EL (cell line): Measurements from ENCODE around the gene PEAK1.

Source experiments
- DNase-seq: peaks from one replicate; pipeline ENCODE4 v3.0.0-alpha.2; 2016

The PEAK1 gene

GRCh38 chr15:77352887-77353286 lies 67.0 kb downstream of the PEAK1 start:
- no peak for DNase-seq

DNA sequence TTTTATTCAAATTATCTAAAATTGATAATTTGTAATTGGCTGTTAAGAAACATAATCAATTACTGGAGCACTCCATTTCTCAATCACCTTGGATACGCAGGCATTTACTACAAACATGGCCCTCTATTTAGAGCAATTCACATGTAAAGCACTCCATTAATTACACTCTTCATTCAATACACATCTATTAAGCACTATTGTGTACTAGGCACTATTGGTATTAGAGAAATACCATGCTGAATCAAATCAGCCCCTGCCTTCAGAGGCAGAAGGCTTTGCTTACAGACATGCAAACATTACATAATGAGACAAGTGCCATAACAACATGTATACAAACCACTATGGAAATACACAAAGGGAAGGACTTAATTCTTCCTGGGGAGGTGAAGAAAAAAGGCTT lies 69.1 kb downstream of the PEAK1 start:
- DNase-seq, result no peak

DNA sequence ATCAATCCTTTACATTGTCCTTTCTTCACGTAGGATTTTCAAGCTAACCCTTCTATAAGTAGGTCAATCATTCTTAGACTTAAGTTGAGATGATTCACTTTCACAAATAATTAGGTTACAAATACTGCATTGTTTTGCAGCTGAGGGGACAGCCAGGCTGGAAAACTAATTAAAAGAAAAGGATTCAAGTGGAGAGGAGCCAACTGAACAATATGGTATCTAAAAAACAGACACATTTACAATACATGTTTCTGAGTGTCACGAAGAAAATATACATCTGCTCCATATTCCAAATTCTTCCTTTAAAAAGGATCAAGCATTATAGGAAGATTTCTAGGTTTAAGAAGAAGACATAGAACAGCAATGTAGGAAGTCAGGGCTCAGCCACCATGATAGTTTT lies 70.2 kb downstream of the PEAK1 start:
- DNase-seq, result no peak

DNA sequence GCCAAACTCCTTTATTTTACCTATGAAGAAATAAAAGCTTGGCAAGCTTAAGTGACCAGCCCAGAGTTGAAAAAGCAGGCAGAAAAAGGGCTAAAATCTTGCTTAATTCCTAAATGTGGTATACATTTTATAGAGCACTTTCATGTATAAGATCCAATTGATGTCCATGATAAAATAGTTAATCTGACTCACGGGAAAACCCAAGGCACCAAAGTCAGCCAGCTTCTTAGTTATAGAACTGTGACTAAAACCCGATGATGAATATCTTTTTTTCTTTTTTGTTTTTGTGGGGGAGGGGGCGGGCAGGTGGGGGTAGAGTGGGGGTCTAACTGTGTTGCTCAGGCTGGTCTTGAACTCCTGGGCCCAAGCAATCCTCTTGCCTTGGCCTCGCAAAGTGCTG lies 71.4 kb downstream of the PEAK1 start:
- DNase-seq, result no peak

GRCh38 chr15:77347197-77347596 lies 72.7 kb downstream of the PEAK1 start:
- no peak for DNase-seq

GRCh38 chr15:77346245-77347036 lies 73.5 kb downstream of the PEAK1 start:
- DNase-seq, result no peak

DNA sequence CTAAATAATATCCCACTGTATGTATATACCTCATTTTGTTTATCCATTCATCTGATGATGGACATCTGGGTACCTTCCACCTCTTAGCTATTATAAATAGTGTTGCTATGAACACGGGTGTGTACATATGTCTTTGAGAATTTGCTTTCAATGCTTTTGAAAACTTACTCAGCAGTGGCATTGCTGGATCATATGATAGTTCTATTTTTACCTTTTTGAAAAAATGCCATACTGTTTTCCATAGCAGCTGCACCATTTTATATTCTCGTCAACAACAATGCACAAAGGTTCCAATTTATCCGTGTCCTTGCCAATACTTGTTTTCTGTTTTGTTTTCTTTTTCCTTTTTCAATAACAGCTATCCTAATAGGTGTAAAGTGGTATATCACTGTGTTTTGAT lies 77.1 kb downstream of the PEAK1 start:
- no peak for DNase-seq

DNA sequence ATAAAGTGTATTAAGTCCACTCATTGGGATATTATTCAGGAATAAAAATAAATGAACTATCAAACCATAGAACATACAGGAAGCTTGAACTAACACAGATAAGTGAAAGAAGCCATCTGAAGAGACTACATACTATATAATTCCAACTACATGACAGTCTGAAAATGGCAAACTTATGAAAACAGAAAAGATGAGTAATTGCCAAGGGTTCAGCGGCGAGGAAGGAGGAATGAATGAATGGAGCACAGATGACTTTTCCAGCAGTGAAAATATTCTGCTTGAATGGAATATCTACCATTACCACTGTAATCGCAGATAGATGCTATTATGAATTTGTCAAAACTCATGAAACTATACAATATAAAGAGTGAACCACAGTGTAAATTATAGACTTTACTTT lies 79.7 kb downstream of the PEAK1 start:
- no peak for DNase-seq

DNA sequence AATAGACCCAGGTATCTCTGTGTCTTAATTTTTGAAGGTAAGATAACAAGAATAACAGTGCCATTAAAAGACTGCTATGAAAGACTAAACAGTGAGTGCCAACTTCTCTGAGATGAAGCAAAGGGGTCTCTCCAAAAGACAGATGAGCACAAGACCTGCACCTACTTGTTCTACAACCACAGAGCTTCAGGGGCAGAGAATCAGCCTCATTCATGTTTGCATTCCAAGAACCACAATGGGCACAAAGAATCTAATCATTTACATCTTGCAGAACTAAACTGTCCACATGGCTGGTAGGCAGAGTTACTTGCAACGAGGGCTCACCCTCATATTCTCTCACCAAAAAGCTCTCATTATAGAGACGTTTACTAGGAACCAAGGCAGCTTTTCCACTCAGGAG lies 83.9 kb downstream of the PEAK1 start:
- DNase-seq, result no peak

DNA sequence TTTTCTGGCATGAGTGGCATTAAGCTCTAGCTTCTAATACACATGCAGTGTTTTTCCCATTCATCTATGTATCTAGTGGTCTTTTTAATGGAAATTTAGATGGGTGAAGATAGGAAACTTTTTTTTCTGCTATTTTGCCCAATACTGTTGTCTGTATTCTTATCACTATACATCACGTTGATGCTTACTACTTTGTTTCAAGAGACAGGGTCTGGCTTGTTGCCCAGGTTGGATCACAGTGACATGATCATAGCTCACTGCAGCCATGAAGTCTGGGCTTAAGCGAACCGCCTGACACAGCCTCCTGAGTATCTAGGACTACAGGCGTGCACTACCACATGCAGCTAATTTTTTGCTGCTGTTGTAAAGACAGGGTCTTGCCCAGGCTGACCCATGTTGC lies 84.6 kb downstream of the PEAK1 start:
- DNase-seq, result no peak

GRCh38 chr15:77333166-77333565 lies 86.7 kb downstream of the PEAK1 start:
- no peak for DNase-seq

GRCh38 chr15:77329202-77329601 lies 90.7 kb downstream of the PEAK1 start:
- DNase-seq, result peak; percentile 25

- DNase-seq, result no peak
Measured at GRCh38 chr15:77327844-77328529, 91.9 kb downstream of the PEAK1 start.

GRCh38 chr15:77327168-77327567 lies 92.7 kb downstream of the PEAK1 start:
- no peak for DNase-seq

- no peak for DNase-seq
Measured at GRCh38 chr15:77326366-77326765, 93.5 kb downstream of the PEAK1 start.

DNA sequence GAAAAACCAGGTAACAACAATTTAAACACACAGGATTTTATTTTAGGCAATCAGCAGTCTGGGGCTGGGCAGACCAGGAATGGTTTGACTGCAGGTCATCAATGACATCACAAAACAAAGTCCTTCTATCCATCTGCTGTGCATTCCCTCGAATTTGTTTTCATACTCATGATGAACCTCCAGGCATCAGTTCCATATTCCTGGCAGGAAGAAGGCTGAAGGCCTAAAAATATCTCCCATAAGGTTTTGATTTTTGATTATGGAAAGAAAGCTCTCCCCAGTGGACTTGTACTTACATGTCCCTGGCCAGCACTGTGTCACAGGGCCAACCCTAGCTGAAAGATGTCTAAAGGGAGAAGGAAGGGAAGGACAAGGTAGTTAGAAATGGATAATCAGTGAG lies 107.4 kb downstream of the PEAK1 start:
- peak; percentile 47 for DNase-seq

DNA sequence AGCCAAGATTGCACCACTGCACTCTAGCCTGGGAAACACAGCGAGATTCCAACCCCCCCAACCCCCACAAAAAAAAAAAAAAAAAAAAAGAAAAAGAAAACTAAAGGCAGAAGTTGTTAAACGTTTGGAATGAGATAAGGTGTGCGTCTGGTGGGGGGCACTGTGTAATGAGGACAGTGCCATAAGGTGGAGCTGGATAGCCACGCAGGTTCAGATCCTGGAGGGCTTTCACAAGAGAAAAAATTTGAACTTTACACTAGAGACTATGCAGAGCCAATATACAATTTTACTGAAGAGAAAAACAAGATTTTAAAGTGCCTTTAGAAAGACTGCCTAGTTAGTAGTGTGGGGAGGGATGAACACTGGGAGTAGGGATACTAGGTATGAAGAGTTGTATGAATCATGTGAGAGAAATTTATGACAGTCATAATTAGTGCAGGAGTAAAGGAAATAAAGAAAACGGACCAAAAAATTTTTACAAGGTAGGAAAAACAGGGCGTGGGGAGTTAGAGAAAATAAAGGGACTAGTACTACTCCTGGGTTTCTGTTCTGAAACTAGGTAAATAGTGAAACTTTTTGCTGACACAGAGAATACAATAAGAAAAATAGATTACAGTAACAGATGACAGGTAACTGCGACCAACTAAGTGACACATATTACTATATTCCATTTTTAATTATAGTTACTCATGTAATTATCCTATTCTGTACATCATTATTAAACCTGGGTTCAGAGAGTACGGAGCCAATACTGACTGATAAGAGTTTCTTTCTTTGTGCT lies 108.1 kb downstream of the PEAK1 start:
- DNase-seq, result peak; percentile 56

- DNase-seq, result no peak
Measured at GRCh38 chr15:77311020-77311419, 108.9 kb downstream of the PEAK1 start.

DNA sequence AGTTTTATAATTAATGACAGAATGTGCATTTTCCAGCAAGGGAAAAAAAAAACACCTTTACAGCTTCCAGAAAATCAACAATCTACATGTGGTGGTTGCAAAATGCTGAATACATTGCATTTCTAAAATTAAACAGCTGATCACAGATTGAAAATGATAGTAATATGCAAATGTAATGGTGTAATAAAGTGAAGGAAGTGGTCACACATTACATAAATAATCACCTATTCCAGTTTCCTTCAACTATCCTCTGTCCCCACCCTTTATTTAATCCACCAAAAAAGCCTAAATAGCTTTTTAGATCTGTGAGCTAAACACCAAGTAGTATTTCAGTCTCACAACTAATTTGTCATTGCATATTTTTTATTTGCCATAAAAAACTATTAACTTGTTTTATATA lies 110.5 kb downstream of the PEAK1 start:
- no peak for DNase-seq

GRCh38 chr15:77305953-77306352 lies 114.0 kb downstream of the PEAK1 start:
- no peak for DNase-seq

DNA sequence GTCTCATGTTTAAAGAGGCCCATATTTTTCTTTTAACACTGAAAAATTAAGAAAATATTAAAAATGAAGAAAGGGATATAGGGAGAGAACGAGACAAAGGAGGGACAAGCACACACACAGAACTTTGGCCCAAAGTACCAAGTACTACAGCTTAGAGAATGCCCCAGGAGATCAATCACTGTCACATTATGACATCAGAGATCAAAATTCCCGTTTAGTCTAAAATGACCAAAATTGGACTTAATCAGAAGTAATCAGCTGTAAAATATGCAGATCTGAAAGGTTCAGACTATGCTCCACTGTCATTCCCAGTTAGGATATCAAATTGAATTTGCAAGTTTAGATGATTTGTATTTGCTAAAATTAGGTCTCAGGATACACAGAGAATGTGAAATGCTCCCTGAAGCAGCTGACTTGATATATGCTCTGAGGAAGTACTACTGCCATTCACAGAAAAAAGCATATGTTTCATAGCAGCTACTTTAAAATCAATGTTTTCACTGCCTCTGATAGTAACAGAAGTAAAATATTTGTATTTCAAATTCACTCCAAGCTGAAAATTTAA lies 123.0 kb downstream of the PEAK1 start:
- no peak for DNase-seq

- peak; percentile 43 for DNase-seq
Measured at GRCh38 chr15:77295446-77295845, 124.5 kb downstream of the PEAK1 start.

GRCh38 chr15:77292969-77293558 lies 126.8 kb downstream of the PEAK1 start:
- peak; percentile 54 for DNase-seq
